GM19099 (cell line): ENCODE results near the gene APBB1IP.

Experiments used
- POLR2A ChIP-seq: IDR thresholded peaks from 3 replicates; pipeline ENCODE4 v1.6.1; 2011; ENCODE audit warnings: low read depth; ENCODE audit not compliant: insufficient read length; ENCODE audit errors: extremely low read depth

The APBB1IP gene

DNA sequence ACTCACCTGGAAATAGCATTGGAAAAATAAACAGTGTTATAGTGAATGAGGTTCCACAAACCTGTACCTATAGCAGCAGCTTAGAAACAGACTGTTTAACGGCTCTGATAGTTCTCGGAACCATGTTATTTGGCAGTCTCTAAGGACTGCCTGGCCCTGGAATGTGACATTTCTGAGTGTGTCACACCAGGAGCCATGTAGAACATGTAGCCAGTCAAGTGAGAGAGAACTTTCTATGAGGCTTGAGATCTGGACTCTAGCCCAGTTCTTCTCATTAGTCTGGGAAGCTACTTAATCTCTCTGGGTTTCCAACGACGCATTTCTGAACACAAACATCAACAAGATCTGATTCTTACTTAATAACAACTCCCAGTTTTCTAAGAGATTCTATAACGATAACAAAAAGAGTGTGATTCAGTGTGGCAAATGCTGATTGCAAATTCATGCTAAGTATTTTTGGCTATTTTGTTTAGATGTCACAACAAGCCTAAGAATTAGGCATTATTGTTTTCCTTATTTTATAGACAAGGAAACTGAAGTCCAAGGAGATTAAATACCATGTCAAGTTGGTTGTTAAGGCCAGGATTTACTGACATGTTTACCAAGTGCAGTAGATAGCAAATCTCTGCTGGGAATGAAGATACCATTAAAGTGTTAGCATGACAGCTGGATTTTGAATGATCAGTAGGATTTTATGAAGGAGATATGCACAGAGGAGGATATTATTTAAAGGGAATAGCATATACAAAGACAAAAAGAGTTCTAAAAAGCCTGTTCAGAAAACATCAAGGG lies 47.2 kb downstream of the APBB1IP start:
- no peak for TF ChIP-seq POLR2A

DNA sequence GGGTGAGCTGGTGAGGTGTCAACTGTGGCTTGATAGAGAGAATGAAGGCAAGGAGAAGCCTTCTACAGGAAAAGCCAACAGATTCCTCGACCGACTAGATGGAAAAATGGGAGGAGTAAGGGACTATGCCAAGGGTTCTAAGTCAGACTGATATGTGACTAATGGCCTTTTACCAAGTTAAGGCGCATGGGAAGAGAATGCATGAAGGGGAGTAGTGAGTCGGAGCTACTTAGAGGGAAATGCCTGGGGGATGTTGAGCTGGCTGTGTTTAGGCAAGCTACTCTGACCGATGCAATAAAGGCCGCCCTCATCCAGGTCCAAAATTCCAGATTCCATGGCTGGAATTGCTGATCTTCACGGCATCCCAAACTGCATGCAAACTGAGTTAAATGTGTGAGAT lies 48.2 kb downstream of the APBB1IP start:
- no peak for TF ChIP-seq POLR2A

- no peak for TF ChIP-seq POLR2A
These were observed 49.1 kb downstream of the APBB1IP start for GRCh38 chr10:26486990-26487850.

GRCh38 chr10:26488344-26488743 lies 50.2 kb downstream of the APBB1IP start:
- TF ChIP-seq POLR2A, result no peak

- TF ChIP-seq POLR2A, result no peak
These were observed 50.9 kb downstream of the APBB1IP start for GRCh38 chr10:26489081-26489480.

- TF ChIP-seq POLR2A, result no peak
These were observed 53.1 kb downstream of the APBB1IP start for GRCh38 chr10:26491276-26491675.

DNA sequence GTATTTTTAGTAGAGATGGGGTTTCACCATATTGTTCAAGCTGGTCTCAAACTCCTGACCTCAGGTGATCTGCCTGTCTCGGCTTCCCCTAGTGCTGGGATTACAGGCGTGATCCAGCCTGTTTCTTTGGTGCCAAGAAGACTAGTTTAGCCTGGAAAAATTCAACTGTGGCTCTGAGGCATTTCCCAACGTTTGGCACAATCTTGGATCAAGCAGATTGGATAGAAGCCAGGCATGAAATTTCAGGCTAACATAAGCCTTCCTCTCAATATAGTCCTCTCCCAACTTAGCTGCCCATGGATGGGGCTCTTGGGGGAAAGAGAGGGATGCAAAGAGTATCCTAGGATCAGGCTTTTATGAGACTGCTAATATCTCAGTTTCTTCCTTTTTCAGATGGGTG lies 53.8 kb downstream of the APBB1IP start:
- TF ChIP-seq POLR2A, result no peak

- no peak for TF ChIP-seq POLR2A
These were observed 55.9 kb downstream of the APBB1IP start for GRCh38 chr10:26494018-26494417.

GRCh38 chr10:26499426-26499825 lies 61.3 kb downstream of the APBB1IP start:
- TF ChIP-seq POLR2A, result no peak

GRCh38 chr10:26502986-26503385 lies 64.8 kb downstream of the APBB1IP start:
- no peak for TF ChIP-seq POLR2A

DNA sequence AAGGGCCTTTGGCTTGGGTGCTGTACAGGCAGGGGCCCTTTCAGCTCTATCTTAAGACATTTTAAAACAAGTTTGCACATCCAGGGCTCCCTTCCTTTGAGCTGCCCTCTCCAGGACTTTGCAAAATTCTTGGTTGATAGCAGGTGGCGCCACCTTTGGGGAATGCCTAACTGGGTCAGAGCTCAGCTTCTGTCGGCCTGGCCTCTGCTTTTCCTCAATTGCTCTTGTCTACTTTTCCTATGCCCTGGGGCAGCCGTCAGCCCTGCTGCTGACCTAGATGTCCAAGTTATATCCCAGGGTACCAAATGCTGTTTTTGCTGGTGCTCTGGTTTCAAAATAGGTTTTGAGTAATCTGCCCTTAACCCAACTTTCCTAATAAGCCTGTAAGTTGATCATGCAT lies 65.8 kb downstream of the APBB1IP start:
- no peak for TF ChIP-seq POLR2A

DNA sequence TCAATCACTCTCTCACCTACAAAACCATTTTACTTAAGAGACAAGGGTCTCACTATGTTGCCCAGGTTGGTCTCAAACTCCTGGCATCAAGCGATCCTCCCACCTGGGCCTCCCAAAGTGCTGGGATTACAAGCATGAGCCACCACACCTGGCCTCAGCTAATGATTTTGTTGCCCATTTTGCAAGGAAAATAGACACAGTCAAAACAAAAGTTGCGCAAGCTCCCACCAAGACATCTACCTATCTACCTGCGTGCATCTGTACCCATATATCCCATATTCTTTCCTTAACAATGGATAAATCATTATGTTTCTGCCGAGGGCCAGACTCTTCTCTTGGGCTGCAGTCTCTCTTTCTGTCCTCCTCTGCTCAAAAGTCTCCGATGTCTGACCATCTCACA lies 67.3 kb downstream of the APBB1IP start:
- no peak for TF ChIP-seq POLR2A

DNA sequence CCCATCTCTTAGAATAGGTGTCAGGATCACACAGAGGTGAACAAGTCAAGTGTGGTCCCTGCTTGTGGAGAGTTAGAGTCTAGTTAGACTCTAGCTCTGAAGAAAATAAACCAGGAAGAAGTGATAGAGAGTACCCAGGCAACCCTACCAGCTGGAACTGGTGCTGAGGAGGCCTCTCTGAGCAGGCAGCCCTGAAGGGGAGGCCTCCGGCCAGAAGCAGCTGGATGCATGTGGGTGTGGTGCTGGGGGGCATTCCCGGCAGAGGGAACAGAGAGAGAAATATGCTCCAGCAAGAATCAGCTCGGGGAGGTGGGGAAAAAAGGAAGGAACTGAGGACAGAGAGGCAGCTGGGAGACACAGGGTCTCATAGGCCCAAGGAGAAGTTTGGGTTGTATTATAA lies 68.6 kb downstream of the APBB1IP start:
- no peak for TF ChIP-seq POLR2A

DNA sequence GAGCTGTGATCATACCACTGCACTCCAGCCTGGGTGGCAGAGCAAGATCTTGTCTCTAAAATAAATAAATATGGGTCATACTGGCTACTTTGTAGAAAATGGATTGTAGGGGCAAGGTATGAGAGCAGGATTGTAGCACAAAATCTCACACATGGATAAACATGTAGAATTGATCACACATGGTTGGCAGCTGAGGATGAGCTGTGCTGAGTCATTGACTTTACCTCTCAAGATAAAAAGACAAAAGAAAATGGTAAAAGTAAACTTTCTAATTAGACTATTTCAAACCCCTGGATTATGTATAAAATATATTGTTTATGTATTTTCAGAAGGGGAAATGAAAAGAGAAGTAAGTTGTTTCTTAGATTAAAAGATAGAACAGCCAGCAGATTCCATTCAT lies 69.3 kb downstream of the APBB1IP start:
- TF ChIP-seq POLR2A, result no peak

- no peak for TF ChIP-seq POLR2A
These were observed 69.9 kb downstream of the APBB1IP start for GRCh38 chr10:26508016-26508415.

GRCh38 chr10:26509307-26509706 lies 71.2 kb downstream of the APBB1IP start:
- no peak for TF ChIP-seq POLR2A
